MCF 10A (cell line): ENCODE data around the gene ANKRD39. TPM values are rescaled to one million over a fixed set of nuclear protein-coding genes. Genes with fewer than 3 reads are reported as not detected.

Experiments
- BruUV-seq: library from RNA; stranded (reverse); fragments of 400-500 nt; replicated peaks from 2 replicates; lab custom pipeline; 2021; lab: Mats Ljungman, UMichigan
- CTCF ChIA-PET: fragments of 300-600 bp; sonication (Branson Sonifier 250); formaldehyde crosslinking; extraction: SDS; loops from one replicate; lab custom pipeline; 2021; ENCODE audit warnings: antibody characterized with exemption, inconsistent platforms; lab: Yijun Ruan, JAX
- POLR2A ChIA-PET: fragments of 300-600, 350-650 bp; sonication (Branson Sonifier 250); formaldehyde crosslinking; extraction: SDS; loops from one replicate; lab custom pipeline; 2020; ENCODE audit warnings: antibody characterized with exemption, inconsistent platforms; lab: Yijun Ruan, JAX
- DNase-seq: peaks from one replicate; pipeline ENCODE4 v3.0.0-alpha.2; 2018; ENCODE audit not compliant: unreplicated experiment
- H3K27ac Mint-ChIP-seq: one replicate; pipeline ENCODE4 v1.8.0; 2022; ENCODE audit warnings: mild to moderate bottlenecking, low read depth, mixed read lengths; ENCODE audit not compliant: unreplicated experiment
- H3K27me3 Mint-ChIP-seq: one replicate; pipeline ENCODE4 v1.8.0; 2022; ENCODE audit warnings: mixed read lengths; ENCODE audit not compliant: insufficient read depth, unreplicated experiment
- H3K36me3 Mint-ChIP-seq: one replicate; pipeline ENCODE4 v1.8.0; 2022; ENCODE audit warnings: mild to moderate bottlenecking, moderate library complexity, mixed read lengths; ENCODE audit not compliant: insufficient read depth, unreplicated experiment
- H3K4me1 Mint-ChIP-seq: one replicate; pipeline ENCODE4 v1.8.0; 2022; ENCODE audit warnings: mixed read lengths; ENCODE audit not compliant: insufficient read depth, unreplicated experiment
- H3K4me3 Mint-ChIP-seq: one replicate; pipeline ENCODE4 v1.8.0; 2022; ENCODE audit warnings: mild to moderate bottlenecking, moderate library complexity, mixed read lengths; ENCODE audit not compliant: unreplicated experiment
- H3K9me3 Mint-ChIP-seq: one replicate; pipeline ENCODE4 v1.8.0; 2022; ENCODE audit warnings: mixed read lengths; ENCODE audit not compliant: unreplicated experiment
- intact Hi-C: fragments of 100-400 bp; cut with micrococcal nuclease; formaldehyde crosslinking; loops from 2 replicates; pipeline ENCODE4 v1.14.1; 2022
- total RNA-seq: library from RNA; stranded (reverse); gene quantifications from 2 replicates; pipeline ENCODE4 v1.2.3, GENCODE V29; 2022
- TF ChIP-seq, protein P1 (sequence below): fragments of 200-600 bp; IDR thresholded peaks from one replicate; pipeline ENCODE4 v1.8.0; 2022; ENCODE audit warnings: antibody characterized with exemption, mild to moderate bottlenecking; ENCODE audit not compliant: unreplicated experiment

The ANKRD39 gene
- total RNA-seq, 1 experiment from 2014 or later: 14.0 TPM

GRCh38 chr2:96842600-96842999 is 15.2 kb downstream of the ANKRD39 start:
- H3K9me3 Mint-ChIP-seq: no peaks in the 10 kb centered on the region
- TF ChIP-seq, protein P1, sequence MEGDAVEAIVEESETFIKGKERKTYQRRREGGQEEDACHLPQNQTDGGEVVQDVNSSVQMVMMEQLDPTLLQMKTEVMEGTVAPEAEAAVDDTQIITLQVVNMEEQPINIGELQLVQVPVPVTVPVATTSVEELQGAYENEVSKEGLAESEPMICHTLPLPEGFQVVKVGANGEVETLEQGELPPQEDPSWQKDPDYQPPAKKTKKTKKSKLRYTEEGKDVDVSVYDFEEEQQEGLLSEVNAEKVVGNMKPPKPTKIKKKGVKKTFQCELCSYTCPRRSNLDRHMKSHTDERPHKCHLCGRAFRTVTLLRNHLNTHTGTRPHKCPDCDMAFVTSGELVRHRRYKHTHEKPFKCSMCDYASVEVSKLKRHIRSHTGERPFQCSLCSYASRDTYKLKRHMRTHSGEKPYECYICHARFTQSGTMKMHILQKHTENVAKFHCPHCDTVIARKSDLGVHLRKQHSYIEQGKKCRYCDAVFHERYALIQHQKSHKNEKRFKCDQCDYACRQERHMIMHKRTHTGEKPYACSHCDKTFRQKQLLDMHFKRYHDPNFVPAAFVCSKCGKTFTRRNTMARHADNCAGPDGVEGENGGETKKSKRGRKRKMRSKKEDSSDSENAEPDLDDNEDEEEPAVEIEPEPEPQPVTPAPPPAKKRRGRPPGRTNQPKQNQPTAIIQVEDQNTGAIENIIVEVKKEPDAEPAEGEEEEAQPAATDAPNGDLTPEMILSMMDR: no peak
- ChIA-PET POLR2A (interaction anchor here (1.1 to 1.9 kb wide), 2 partner anchors 15 to 18 kb away, joined by 3 to 9 read pairs; partner anchors contain the start of gene ANKRD39), CTCF (interaction anchor here (0.6 to 1.8 kb wide), 3 partner anchors 42 to 198 kb away, joined by 3 to 11 read pairs (median 3); no protein-coding TSS in a partner anchor)
- intact Hi-C loops: no loop called here
- H3K4me3 Mint-ChIP-seq: no peak overlapping the region
- H3K4me1 Mint-ChIP-seq: no peaks in the 10 kb centered on the region
- peaks cover 24% of the 10 kb centered on the region for H3K36me3 Mint-ChIP-seq
- H3K27me3 Mint-ChIP-seq: no peaks in the 10 kb centered on the region
- H3K27ac Mint-ChIP-seq: no peak overlapping the region
- BruUV-seq: no TSS peak
- DNase-seq: no peak

- no peaks in the 10 kb centered on the region for H3K9me3 Mint-ChIP-seq
- peaks cover 23% of the 10 kb centered on the region for H3K36me3 Mint-ChIP-seq
- H3K27ac Mint-ChIP-seq: no peak overlapping the region
- no peak overlapping the region for H3K4me3 Mint-ChIP-seq
- no peaks in the 10 kb centered on the region for H3K27me3 Mint-ChIP-seq
- ChIA-PET CTCF (interaction anchor here (1.0 to 1.8 kb wide), 2 partner anchors 41 to 109 kb away, joined by 3 to 11 read pairs; no protein-coding TSS in a partner anchor), POLR2A (interaction anchor here (1.1 to 1.9 kb wide), 2 partner anchors 16 to 18 kb away, joined by 3 to 9 read pairs; partner anchors contain the start of gene ANKRD39)
- intact Hi-C loops: no loop called here
- TF ChIP-seq, protein P1: no peak
- no peak for DNase-seq
- BruUV-seq: no TSS peak
- no peaks in the 10 kb centered on the region for H3K4me1 Mint-ChIP-seq
Observed at GRCh38 chr2:96841701-96842495, 15.9 kb downstream of the ANKRD39 start.

DNA sequence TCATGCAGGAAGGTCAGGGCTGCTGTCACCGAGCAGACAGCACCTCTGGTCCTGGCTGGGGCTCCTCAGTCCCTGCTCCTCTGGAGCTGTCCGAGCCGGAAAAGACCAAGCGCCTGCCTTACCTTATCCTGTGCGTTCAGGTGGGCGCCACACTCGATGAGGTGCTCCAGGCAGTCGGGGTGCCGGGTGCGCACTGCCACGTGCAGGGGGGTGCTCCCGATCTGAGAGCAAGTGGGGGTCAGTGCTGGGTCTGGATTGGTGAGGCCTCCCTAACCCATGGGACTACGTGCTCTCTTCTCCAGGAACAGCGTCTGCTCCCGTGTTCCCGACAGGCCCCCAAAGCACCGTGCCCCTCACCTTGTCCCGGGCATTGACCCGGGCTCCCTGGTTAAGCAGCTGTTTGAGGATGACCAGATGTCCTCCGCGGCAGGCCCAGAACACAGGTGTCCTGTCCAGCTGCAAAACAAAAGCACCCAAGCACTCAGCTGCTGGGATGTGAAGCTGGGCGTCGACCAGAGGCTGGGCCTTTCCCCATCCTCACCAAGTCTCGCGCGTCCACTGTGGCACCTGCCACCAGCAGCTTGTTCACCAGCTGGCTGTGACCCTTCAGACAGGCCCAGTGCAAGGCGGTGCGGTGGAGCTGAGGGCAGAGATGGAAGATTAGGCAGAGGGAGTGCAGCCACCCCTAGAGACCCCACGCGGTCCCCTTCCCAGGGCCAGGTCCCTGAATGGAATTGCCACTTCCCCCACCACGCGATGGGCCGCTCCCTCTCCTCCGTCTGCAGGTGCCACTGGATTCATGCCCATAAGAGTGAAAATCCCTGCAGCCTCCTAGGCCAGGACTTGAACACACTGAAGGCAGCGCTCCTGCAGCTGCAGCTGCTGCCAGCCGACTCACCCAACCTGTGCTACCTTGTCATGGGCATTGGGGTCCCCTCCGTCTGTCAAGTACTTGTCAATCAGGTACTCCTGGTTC is 17.7 kb downstream of the ANKRD39 start:
- no peaks in the 10 kb centered on the region for H3K27me3 Mint-ChIP-seq
- DNase-seq: no peak
- no peaks in the 10 kb centered on the region for H3K4me1 Mint-ChIP-seq
- peaks cover 16% of the 10 kb centered on the region for H3K36me3 Mint-ChIP-seq
- no peaks in the 10 kb centered on the region for H3K9me3 Mint-ChIP-seq
- H3K4me3 Mint-ChIP-seq: no peak overlapping the region
- intact Hi-C loops: no loop called here
- POLR2A ChIA-PET: interaction anchor here (1.2 kb wide), 1 partner anchor 23 kb away, joined by 5 read pairs; no protein-coding TSS in a partner anchor
- CTCF ChIA-PET: interaction anchor here (0.6 to 0.9 kb wide), 2 partner anchors 16 to 18 kb away, joined by 4 read pairs; partner anchors contain the start of gene ANKRD39
- TF ChIP-seq, protein P1: no peak
- no peak overlapping the region for H3K27ac Mint-ChIP-seq
- no TSS peak for BruUV-seq
